ENCODE results near the gene EFHB.

- TF ChIP-seq CTCF (IDR thresholded peaks at IDR 0.05 in 4 of 5, conservative IDR thresholded peaks at IDR 0.05 in 1 of 5), result no peak
- no peak for TF ChIP-seq POLR2A (IDR thresholded peaks at IDR 0.05)
These were observed 4.2 kb upstream of the EFHB start for GRCh38 chr3:19938295-19938627.

All from gastrocnemius medialis (tissue), 4 donors.